DMS153 (cell line): Measurements from ENCODE around the gene CFDP1.

ENCODE experiments used
- DNase-seq: peaks from one replicate; lab custom pipeline; 2025; lab: John Stamatoyannopoulos, UW

CFDP1 gene

DNA sequence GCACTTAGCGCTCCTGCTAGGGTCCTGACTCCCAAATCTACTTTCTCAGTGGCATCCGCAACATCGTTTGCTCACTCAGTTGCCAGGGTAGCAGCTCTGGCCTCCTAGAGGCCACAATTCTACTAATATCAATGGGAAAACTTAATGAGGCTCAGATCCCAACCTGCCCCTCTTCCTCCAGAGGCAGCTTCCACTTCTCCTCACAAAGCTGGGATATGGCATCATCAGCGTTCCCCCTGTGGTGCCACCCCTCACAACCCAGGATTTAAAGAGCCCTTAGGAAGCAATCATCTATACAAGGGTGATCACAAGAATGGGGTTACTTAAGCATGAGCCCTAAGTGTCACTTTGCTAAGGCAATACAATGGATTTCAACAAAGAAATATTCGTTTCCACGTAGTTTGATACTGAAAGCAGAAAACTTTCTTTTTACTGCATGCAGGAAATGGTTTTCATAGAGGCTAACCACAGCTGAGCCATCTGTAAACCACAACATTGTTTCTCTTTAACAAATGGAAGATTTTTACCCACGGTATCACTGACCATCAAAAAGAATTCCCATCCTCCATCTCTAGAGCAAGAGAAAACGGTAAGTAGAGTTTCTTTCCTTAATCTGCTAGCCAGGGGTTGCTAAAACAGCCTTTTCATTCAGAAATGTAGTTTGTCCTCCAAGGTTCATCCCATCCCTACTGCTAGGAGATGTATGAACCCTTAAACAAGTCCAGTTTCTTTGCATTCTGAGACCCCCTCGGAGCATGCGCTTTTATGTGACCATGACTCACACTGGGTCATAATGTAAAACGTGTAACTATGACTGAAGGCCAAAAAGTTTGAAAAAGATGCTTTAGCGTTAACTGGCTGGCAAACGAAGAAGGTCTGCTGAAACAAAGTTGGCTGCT is 113.5 kb downstream of the CFDP1 start:
- no peak for DNase-seq

DNA sequence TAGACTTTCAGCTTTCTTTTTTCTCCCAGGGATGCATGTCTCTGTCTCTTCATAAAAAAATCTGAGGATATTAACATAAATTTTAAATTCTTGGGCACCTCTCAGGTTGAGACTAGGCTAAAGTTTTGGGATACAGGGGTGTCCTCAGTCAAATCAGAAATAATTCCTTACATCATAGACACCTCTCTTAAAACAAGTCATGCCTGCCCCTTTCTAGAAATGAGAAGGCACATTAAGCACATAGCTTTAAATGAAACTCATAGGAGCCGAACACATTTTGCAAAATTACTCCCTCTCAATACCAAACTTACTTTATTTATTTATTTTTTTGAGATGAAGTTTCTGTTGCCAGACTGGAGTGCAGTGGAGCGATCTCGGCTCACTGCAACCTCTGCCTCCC is 114.6 kb downstream of the CFDP1 start:
- DNase-seq, result no peak

DNA sequence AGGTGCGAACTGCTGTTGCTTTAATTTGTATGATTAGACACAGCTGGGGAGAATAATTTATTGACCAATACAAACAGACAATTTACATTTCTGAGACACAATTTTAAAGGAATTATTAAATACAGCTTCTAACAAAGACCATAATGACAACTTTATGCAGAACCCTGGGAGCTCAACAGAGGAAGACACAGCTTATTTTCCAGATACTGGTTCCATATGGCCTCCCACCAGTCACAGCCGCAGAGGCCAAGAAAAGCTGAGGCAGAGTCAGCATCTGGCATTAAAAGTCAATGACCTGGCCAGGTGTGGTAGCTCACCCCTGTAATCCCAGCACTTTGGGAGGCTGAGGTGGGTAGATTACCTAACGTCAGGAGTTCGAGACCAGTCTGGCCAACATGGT is 115.8 kb downstream of the CFDP1 start:
- no peak for DNase-seq

DNA sequence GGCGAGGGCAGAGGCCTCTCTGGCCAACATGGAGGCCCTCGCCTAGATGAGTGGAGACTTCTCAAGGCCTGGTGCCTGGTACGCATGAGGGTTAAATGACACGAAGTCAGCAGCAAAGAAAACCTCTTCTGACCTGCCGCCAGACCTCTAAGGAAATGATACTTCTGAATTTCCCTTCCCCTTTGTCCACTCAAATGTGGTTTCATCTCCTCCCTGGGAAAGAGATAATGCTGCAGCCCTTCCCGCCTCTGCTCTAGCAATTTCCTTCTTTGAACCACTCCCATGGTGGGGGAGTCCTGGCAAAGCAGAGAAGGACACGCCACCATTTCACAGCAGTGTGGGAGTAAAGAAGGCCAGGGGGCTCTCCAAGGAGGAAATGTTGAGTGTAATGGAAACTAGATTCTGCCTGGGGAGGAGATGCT is 116.2 kb downstream of the CFDP1 start:
- no peak for DNase-seq

DNA sequence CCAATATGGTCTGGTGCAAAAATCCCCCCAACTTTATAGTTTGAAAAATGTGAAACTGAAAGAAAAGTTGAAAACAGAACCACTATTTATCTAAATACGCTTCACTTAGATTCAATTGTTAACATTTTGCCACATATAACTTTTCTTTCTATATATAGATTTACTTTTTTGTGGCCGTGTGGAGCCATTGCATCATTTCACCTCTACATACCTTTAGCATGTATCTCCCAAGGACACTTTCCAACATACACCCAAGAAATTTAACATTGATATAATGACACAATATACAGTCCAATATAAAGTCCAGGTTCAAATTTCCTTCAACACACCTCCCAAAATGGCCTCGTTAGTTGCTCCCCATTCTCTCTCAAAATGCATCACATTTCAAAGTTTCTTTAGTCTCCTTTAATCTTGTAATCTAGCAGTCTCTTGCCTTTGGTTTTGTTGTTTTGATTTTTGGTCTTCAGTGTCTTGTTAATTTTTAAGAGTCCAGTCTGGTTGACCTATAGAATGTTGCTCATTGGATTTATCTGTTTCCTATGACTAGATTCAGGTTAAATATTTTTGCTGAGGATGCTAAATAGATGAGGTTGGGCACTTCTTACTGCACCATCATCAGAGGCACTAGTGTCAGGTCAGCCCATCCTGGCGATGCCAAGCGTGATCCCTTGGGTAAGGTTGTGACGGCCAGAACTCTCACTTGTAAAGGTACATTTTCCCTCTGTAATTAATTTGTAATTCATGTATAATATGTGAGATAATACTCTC is 117.6 kb downstream of the CFDP1 start:
- no peak for DNase-seq

DNA sequence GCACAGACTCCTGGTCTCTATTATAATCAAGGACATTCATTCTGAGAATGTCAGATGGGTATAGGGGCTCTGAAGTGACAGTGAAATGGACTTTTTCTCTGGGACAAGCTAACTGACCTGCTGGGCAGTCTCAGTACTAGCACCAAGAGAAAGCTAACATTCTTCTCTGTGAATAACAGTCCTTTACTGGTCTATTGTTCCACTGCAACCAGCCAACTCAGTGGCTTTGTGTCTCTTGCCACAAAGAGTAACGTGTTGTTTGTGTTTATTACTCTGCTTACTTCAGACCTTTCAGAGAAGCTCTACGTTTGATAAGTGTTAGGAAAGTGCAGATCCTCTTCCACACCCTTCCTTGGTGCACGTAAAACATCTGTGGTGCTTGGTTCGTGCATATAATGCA is 120.4 kb downstream of the CFDP1 start:
- DNase-seq, result no peak

DNA sequence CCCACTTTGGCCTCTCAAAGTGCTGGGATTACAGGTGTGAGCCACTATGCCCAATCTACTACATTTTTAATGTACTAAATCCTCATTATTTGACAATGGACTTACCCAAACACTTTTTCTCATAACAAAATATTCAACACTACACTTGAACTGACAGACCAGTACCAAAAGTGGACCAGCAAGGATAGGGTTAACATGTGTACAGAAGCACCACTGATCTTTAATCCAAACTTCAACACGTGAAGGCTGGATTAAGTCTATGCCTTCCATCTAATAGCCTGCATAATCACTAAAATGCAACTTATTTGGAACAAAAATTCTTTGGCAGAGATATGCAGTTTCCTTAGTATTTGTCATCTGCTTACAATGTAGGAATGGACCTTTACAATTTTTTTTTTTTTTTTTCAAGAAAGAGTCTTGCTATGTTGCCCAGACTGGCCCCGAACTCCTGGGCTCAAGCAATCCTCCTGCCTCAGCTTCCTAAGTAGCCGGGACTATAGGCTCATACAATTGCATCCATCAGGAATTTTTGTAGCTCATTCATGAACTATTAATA is 121.8 kb downstream of the CFDP1 start:
- no peak for DNase-seq

DNA sequence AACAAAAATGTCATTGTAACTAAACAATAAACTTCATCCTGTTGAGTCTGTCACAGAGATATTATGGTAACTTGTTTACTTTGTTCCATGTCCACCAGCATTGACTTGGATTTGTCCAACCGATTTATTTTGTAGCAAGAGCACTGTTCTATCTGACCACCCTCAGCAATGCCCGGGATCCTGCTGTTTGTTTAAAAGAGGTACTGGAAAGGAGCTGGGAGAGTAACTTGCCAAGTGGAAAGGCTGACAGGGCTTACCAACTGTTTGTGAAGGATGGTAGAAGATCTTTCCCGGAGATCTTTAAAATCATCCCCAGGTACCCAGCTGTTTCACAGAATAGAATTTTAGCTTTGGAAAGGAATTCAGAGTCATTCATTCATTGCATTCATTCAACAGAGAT is 122.8 kb downstream of the CFDP1 start:
- no peak for DNase-seq

DNA sequence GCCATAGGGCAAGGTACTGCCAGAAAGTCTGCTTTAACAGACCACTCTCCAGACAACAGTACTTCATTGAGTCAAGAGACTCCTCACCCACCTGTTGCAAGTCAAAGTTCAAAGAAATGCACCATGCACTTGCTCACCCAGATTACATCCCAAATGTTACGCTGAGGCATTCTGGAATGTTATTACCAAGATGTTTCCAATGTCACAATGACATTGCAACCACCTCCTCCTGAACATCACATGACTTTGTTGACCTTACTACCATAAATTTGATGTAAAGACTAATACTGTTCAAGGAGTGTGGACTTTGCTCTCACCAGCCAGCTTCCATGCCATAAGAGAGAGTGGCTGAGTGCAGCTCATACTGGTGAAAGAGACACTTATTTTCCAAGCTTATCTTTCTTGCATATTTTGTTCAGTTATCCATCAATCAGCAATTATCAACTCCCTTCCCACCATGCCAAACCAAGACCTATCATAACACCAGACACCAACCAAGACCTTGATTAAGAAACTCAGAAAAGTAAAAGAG is 123.3 kb downstream of the CFDP1 start:
- no peak for DNase-seq

DNA sequence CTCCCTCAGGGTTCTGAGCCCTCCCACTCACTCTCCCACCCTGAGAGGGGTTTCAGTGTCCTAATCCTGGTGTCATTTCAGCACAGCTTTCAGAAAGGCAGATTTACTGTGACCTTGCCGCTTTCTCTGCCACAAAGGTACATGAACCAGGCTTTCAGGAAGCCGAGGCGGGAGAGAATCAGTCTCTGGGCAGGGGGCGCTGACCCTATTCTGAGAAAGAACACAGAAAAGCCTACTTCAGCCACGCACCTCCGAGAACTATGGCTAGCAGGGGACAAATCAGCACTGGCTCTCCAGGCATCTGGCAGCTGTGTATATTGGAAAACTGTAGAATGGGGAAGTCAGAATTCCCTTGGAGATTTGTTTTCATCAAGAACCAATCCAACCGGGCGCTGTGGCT is 124.1 kb downstream of the CFDP1 start:
- no peak for DNase-seq

DNA sequence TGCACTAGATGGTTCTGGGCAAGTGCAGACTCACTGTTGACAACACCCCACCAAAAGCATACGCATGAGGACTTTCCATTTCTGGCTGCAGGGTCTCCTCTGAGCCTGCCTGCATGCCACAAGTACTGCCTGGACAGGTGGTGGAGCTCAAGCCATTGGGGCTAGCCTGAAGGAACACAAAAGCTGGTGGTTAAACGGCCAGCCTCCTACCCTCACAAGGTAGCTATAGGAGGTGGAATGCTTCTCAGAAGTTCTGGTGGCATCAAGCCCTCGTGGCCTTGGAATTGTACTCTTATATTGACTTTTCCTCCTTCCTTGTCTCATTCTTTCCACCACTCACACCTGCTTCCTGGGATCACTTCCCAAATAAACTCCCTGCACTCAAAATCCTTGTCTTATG is 125.3 kb downstream of the CFDP1 start:
- DNase-seq, result no peak

DNA sequence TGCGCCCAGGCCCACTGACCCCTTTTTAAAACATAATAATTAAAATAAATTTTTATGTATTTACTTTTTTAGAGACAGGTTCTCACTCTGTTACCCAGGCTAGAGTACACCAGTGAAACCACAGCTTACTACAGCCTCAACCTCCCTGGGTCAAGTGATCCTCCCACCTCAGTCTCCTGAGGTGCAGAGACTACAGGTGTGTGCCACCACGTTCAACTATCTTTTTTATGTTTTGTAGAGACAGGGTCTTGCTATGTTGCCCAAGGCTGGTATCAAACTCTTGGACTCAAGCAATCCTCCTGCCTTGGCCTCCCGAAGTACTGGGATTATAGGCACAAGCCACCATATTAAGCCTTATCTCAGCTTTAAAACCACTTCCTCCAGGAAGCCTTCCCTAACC is 125.8 kb downstream of the CFDP1 start:
- no peak for DNase-seq

DNA sequence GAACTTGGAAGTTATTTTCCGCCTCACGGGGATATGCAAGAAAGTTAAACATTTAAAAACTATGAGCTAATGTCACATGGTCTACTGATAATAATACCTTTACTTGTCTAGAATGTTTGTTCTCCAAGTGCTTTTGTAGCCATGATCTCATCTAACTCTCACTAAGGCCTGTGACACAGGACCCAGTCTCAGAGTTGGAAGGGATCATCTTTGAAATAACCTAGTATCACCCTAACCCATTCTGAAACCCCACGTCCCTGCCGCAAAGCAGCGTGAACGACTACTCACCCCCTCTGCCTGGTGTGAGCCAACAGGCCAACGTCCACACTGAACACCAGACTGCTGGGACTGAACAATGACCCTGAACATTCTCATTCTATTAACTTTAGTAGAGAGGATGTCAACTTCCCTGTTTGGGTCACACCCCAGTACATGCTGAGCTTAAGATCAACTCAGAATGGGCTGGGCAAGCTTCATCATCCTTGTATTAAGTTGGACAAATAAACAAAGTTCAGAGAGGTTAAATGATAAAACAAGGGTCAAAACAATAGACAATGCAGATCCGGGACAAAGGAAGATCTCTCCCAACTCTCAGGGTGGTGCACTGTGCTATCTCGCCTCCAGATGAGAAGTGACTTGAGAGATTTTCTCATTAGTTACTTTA is 127.1 kb downstream of the CFDP1 start:
- no peak for DNase-seq

DNA sequence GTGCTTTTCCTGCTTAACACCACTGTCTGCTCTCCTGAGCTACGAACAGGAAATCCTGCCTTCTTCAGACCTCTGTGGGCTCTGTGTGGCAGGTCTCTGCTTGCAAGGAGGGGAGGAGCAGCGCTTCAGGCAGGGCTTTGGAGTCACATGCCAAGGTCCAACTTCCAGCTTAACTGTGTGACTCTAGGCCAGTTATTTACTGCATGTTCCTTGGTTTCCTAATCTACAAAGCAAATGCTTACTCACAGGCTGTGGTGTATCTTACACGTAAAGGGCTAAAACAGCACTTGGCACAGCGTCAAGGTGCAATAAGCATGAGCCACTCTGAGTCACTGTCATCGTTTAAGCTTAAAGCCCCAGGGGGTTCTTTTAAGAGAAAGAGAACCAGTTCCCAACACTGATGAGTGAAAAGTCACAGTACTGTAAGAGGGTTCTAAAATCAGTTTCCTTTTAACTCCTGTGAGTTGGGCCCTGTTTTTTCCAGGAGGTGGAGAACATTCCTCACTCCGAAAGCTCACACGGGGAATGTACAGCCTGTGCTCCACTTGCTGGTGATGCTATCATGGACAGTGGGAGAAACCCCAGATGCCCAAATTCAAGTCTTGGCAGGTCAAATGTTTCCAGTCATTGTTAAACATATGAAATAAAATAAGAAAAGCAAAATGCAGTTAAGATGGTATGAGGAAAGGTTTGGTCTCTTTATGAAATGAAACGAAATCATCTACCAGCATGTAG is 127.8 kb downstream of the CFDP1 start:
- peak; percentile 83 for DNase-seq

DNA sequence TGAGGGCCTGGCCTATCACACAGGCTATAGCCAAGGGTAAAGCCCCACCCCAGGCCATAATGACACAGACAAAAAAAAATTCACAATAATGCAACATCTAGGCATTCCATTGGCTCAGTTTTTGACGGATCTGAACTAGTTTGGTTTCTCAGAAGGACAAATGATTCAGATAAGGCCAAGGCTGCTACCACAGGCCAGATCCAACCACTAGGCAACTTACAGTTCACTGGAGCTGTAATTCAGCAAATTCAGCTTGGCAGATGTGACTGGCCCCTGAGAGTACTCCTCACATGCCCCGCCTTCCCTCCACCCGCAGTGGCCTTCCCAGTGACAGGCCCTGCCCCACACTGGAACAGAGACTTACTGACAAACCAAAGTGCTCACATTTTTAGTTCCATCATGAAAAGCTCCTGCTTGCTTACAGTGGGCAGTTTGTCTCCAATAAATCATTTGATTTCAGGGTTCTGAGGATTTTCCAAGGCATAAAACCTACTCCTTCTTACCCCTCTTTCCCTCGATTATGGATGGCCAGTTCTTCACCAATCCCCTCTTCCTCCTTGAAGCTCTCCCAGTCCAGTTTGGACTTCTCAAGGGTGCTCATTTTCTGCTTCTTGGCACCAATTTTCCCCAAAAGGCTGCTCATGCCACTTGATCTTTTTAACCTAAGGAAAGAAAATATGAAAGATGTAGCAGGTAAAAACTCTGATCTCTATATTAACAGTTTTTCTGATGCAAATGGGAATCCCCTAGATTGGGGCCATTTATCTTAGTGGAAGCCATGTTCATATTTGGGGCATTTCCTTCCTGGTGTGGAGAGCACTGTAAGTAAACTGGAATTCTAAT is 128.6 kb downstream of the CFDP1 start:
- no peak for DNase-seq

DNA sequence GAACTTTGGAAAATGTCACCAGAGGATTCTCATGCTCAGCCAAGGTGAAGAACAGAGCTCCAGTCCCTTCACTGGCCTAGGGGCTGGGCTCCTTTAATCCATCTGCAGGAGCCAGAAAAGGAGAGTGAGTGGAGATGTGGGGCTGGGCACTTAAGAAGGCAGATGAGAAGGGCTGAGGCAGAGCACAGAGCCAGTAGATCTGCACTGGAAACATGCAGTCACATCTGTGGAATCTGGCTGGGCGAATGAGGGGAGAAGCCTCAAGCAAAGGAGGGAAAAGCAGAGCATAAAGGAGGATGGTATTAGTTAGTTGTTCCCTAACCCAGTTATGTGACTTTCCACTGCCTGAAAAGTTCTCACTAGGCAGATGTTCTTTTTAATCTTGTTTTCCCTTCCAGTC is 131.5 kb downstream of the CFDP1 start:
- no peak for DNase-seq

DNA sequence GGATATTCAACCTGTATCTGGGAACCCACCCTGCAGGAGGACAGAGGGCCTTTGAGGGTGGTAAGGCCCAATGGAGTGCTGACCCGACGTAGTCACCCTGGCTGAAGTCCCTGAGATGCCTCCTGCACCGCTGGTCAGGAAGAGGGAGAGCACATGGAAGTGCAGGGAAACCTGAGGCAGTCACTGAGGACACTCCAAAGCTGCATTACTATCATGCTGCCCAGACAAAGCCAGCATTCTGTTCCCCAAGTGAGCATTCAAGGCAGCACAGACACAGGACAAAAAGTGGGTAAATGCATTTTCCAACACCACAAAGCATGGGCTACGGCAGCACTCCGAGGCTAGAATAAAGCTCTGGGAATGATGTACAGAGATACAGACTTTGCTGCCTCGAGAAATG is 135.0 kb downstream of the CFDP1 start:
- DNase-seq, result no peak

DNA sequence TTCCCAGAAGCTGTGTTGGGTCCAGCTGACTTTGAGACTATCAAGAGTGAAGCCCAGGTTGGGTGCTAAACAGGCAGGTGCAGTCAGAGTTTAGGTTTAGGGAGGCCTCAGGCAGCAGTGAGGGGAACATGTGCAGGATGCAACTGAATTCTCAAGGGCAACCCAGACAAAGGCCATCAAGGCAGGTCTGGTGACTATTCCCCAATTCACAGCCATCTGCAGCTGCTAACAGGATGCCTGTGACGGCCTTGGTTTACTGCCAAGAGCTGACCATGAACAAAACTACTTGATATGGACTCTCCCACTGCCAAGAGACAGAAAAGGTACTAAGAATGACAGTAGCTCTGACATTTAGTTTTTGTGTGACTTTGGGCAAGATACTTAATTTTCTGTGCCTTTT is 136.7 kb downstream of the CFDP1 start:
- DNase-seq, result peak; percentile 25

DNA sequence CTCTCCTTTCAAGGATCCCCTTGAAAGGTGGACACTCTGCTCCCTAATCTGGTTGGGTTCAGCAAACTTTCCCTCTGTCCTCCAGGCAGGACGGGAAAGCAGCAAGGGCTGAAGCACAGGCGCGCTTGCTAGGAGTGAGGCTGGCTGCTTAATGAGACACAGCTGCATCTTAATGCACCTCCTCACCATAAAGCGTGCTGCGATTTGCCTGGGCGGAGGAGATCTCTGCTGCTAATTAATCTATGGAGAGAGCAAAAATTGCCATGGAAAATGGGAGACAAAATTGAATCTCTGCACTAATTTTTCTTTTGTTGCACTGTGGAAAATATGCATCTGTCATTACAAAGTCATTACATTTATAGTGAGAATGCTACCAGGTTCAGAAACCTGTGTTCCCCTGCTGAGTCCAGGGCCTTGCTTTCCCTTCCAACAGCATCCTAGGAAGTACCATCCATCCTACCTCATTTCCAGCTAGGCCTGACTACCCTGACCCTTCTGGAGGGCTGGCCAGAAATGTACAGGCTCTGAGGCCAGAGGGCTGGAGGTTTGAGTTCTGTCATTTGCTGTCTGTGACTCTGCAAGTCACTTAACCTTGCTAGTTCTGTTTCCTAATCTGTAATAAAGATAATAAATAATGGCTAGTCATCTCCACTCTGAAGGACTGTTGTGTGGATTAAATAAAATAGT is 138.4 kb downstream of the CFDP1 start:
- no peak for DNase-seq

DNA sequence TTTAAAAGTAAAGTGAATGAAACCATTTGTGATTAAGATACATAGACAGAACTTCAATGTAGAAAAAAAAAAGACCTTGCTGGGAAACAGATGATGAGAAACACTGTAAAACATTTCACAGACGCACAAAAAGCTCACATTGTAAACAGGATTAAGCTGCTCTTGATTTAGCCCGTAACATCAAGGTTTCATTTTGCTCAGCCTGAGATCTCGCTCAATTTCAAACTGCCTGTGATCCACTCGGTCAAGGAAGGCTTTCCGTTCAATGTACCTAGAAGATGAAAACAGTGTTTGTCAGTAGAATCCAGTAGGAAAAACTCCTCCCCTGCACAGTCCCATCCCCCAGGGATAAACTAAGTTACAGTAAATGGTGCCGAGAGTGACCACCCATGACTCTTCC is 139.5 kb downstream of the CFDP1 start:
- DNase-seq, result no peak
